ENCODE measurements around the gene CCNK. TPM values are rescaled to one million over a fixed set of nuclear protein-coding genes. Genes with fewer than 3 reads are reported as not detected.

CCNK gene
- total RNA-seq, 1 experiment from 2014 or later, result 19.0 TPM

GRCh38 chr14:99543985-99544384 is 62.8 kb downstream of the CCNK start:
- Histone ChIP-seq H3K9me3 (ENCODE audit: insufficient read depth, low read depth) (no peaks in the 10 kb centered on the region), H3K27me3 (ENCODE audit: insufficient read depth, low read depth) (no peaks in the 10 kb centered on the region), H2AFZ (no peak overlapping the region), H4K20me1 (ENCODE audit: insufficient read depth) (no peaks in the 10 kb centered on the region), H3K79me2 (ENCODE audit: low read depth) (no peaks in the 10 kb centered on the region), H3K9me2 (ENCODE audit: insufficient read depth) (no peaks in the 10 kb centered on the region), H3K4me3 (no peak overlapping the region), H3K4me2 (no peak overlapping the region), H3F3A (ENCODE audit: insufficient read depth, low read depth) (no peaks in the 10 kb centered on the region), H3K27ac (no peak overlapping the region), H3K36me3 (ENCODE audit: low read depth) (no peaks in the 10 kb centered on the region), H3K4me1 (replicated peaks; ENCODE audit: insufficient read depth) (peaks cover 11% of the 10 kb centered on the region)
- BruUV-seq (replicated peaks), result no TSS peak
- intact Hi-C loops (cut with micrococcal nuclease; ENCODE audit: unreplicated experiment), result no loop called here
- ChIA-PET POLR2A (ENCODE audit: unreplicated experiment) (no interaction called here), CTCF (no interaction called here)
- no peak for TF ChIP-seq EZH2 (IDR thresholded peaks at IDR 0.05; ENCODE audit: low read depth)
- TF ChIP-seq CTCF (conservative IDR thresholded peaks at IDR 0.05), result no peak
- DNase-seq, result no peak

GRCh38 chr14:99544991-99545390 is 63.8 kb downstream of the CCNK start:
- Histone ChIP-seq H3K4me2 (no peak overlapping the region), H3K27me3 (ENCODE audit: insufficient read depth, low read depth) (no peaks in the 10 kb centered on the region), H3K9me3 (ENCODE audit: insufficient read depth, low read depth) (no peaks in the 10 kb centered on the region), H2AFZ (no peak overlapping the region), H3K9me2 (ENCODE audit: insufficient read depth) (no peaks in the 10 kb centered on the region), H3K79me2 (ENCODE audit: low read depth) (no peaks in the 10 kb centered on the region), H3K4me3 (no peak overlapping the region), H3F3A (ENCODE audit: insufficient read depth, low read depth) (no peaks in the 10 kb centered on the region), H3K36me3 (ENCODE audit: low read depth) (no peaks in the 10 kb centered on the region), H3K27ac (no peak overlapping the region), H4K20me1 (ENCODE audit: insufficient read depth) (no peaks in the 10 kb centered on the region), H3K4me1 (replicated peaks; ENCODE audit: insufficient read depth) (peaks cover 11% of the 10 kb centered on the region)
- intact Hi-C loops (cut with micrococcal nuclease; ENCODE audit: unreplicated experiment), result no loop called here
- ChIA-PET POLR2A (ENCODE audit: unreplicated experiment) (interaction anchor here (0.5 kb wide), 1 partner anchor 67 kb away, joined by 4 read pairs; no protein-coding TSS in a partner anchor), CTCF (no interaction called here)
- TF ChIP-seq CTCF (conservative IDR thresholded peaks at IDR 0.05) (no peak), EZH2 (IDR thresholded peaks at IDR 0.05; ENCODE audit: low read depth) (no peak)
- BruUV-seq (replicated peaks), result no TSS peak
- DNase-seq, result no peak

- no TSS peak for BruUV-seq (replicated peaks)
- no peaks in the 10 kb centered on the region for H3K36me3 ChIP-seq (ENCODE audit: low read depth)
- no peak for TF ChIP-seq EZH2 (IDR thresholded peaks at IDR 0.05; ENCODE audit: low read depth)
- TF ChIP-seq CTCF (conservative IDR thresholded peaks at IDR 0.05), result no peak
- DNase-seq, result no peak
- H3K27me3 ChIP-seq (ENCODE audit: insufficient read depth, low read depth), result no peaks in the 10 kb centered on the region
- H2AFZ ChIP-seq, result no peak overlapping the region
- H3K9me2 ChIP-seq (ENCODE audit: insufficient read depth), result no peaks in the 10 kb centered on the region
- peaks cover 11% of the 10 kb centered on the region for H3K4me1 ChIP-seq (replicated peaks; ENCODE audit: insufficient read depth)
- H3F3A ChIP-seq (ENCODE audit: insufficient read depth, low read depth), result no peaks in the 10 kb centered on the region
- no peak overlapping the region for H3K4me3 ChIP-seq
- no peak overlapping the region for H3K27ac ChIP-seq
- no peak overlapping the region for H3K4me2 ChIP-seq
- no peaks in the 10 kb centered on the region for H3K9me3 ChIP-seq (ENCODE audit: insufficient read depth, low read depth)
- ChIA-PET CTCF (no interaction called here), POLR2A (ENCODE audit: unreplicated experiment) (no interaction called here)
- H4K20me1 ChIP-seq (ENCODE audit: insufficient read depth), result no peaks in the 10 kb centered on the region
- H3K79me2 ChIP-seq (ENCODE audit: low read depth), result no peaks in the 10 kb centered on the region
- intact Hi-C loops (cut with micrococcal nuclease; ENCODE audit: unreplicated experiment), result no loop called here
Measured at GRCh38 chr14:99545586-99545985, 64.4 kb downstream of the CCNK start.
